NCI-H1417 treated with DMSO at 0.1 percent for 48 hours (cell line): ENCODE results near the gene MGAT4C.

Experiments used
- DNase-seq: peaks from one replicate; lab custom pipeline; 2025; lab: John Stamatoyannopoulos, UW

Gene MGAT4C

DNA sequence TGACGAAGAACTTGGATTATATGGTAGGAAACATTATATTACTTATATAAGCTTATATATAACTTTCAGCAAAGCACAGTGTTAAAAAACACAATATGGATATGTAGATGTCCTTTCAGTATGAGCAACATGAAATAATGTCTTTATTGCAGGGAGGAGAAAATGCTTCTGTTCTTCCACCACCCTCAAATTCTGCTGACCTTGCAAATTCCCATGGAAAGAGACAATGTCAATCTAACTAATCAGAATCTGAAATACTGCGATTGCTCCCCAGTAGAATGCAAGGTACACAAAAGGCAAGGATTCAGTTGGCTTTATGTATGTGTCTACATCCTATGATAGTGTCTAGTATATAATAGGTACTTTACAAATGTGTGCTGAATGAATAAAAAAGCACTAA is 26.4 kb downstream of the MGAT4C start:
- no peak for DNase-seq

DNA sequence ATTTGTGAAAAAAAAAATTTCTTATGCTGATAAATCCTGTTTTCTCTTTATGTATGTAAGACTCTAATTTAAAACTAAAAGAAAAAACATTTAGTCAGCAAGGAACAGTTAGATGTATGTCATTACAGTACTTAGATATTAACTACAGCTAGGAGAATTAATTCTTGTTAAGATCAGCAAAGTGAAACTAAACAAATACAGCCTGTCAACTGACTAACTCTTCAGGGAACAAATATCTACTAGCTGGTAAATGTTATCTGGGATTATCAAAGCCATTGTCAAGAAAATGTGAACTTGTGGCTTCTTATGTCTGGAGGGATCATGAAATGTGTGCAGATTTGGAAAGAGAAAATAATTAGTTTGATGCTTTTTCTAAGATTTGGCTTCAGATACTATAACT is 27.5 kb downstream of the MGAT4C start:
- no peak for DNase-seq

- DNase-seq, result no peak
Observed at GRCh38 chr12:86226481-86226880, 29.7 kb downstream of the MGAT4C start.

DNA sequence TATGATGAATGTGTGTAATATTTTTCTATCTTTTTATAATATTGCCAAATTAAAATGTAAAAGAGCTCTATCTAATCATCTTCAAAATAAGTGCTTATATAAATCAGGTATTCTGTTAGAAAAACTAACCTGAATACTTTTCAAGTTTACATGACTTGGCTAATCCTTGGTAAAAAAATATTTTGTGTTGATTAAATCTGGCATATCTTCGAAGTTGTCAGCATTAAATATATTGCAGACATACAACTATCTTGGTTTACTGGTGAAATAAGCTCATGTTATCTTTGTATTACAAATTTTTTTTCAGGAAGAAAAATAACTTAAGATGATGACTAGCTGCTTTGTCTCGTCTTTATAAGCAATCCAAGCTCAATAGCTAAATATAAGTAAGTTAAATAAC is 39.6 kb downstream of the MGAT4C start:
- DNase-seq, result no peak

- no peak for DNase-seq
Observed at GRCh38 chr12:86213012-86213411, 43.2 kb downstream of the MGAT4C start.

- no peak for DNase-seq
Observed at GRCh38 chr12:86198696-86199444, 57.3 kb downstream of the MGAT4C start.

- no peak for DNase-seq
Observed at GRCh38 chr12:86196465-86196864, 59.7 kb downstream of the MGAT4C start.

DNA sequence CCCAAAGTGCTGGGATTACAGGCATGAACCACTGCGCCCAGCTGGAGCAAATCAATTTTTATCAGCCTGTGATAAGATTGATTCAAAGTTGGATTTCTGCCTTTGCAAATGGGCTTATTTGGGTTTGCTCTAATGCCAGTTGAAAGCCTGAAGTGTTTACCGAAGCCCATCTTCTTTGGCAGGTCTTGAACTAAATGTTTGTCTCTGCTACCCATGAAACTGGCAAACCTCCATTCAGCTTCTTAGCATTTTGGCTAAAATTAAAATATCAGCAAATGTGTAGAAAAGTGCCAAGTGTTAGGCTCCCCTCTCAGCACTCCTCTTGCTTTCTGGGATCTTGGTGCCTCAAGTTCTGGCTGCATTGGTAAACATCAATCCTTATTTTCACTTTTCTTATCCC is 61.5 kb downstream of the MGAT4C start:
- no peak for DNase-seq

GRCh38 chr12:86193931-86194330 is 62.3 kb downstream of the MGAT4C start:
- no peak for DNase-seq

GRCh38 chr12:86188226-86188625 is 68.0 kb downstream of the MGAT4C start:
- DNase-seq, result no peak

DNA sequence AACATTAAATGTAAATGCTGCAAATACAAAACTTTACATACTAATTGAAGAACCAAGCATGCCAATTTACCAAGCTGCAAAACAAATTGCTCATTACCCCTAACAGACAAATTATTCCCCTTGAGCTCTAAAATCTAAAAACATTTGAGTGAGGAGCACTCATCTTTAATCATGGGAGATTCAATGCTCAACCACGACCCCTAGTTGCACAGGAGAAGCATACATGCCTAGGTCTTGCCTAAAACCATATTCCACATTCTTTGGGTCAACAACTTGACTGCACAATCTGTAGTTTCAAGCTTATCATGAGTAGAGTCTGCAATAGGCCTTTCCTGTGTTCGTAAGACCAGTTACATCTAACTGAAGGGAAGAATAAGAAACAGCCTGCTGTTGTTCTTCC is 69.7 kb downstream of the MGAT4C start:
- DNase-seq, result no peak

- DNase-seq, result no peak
Observed at GRCh38 chr12:86179855-86180254, 76.3 kb downstream of the MGAT4C start.

GRCh38 chr12:86174188-86174587 is 82.0 kb downstream of the MGAT4C start:
- no peak for DNase-seq

- no peak for DNase-seq
Observed at GRCh38 chr12:86172913-86173443, 83.2 kb downstream of the MGAT4C start.

GRCh38 chr12:86170051-86170450 is 86.1 kb downstream of the MGAT4C start:
- DNase-seq, result no peak

DNA sequence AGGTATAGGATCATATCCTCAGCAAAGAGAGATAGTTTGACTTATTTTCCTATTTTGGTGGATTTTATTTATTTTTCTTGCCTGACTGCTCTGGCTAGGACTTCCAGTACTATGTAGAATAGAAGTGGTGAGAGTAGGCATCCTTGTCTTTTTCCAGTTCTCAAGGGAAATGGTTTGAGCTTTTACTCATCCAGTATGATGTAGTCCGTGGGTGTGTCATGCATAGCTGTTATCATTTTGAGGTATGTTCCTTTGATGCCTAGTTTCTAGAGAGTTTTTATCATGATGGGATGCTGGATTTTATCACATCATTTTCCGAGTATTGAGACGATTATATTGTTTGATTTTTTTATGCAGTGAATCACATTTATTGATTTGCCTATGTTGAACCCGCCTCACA is 97.2 kb downstream of the MGAT4C start:
- DNase-seq, result no peak

DNA sequence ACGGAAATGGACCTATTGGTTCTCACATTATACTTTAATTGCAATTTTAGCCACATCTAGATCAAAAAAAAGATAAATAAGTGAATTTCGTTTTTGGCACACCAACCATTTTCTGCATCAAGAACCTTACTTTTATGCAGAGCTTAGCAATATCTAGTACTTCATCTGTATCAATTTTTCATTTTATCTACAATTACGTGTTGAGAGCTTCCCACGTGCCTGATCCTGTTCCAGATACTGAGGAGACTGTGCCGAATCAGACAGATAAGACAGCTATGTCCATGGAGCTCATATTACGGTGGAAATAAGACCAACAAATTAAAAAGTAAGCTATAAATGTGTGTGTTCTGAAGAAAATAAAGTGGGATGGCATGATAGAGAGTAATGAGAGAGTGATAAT is 101.6 kb downstream of the MGAT4C start:
- DNase-seq, result no peak

DNA sequence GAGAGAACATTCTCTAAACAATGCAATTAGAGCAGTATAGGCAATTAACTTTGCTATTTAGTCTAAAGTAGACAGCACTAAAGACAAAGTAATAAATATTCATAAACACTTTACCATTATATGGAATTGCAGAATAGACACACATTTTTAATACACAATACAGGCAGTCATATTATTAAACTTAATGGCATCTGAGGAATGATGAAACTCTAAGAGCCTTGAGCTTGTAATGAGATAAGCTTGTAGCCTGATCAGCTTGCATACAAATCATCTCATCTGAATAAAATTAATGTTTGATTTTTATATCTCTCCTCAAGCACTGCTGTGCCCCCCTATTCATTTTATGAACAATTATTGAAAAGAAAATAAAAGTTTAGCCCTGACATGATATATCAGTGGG is 107.6 kb downstream of the MGAT4C start:
- DNase-seq, result no peak

- no peak for DNase-seq
Observed at GRCh38 chr12:86148071-86148470, 108.1 kb downstream of the MGAT4C start.

- DNase-seq, result no peak
Observed at GRCh38 chr12:86145156-86145555, 111.0 kb downstream of the MGAT4C start.

- no peak for DNase-seq
Observed at GRCh38 chr12:86143162-86143561, 113.0 kb downstream of the MGAT4C start.

DNA sequence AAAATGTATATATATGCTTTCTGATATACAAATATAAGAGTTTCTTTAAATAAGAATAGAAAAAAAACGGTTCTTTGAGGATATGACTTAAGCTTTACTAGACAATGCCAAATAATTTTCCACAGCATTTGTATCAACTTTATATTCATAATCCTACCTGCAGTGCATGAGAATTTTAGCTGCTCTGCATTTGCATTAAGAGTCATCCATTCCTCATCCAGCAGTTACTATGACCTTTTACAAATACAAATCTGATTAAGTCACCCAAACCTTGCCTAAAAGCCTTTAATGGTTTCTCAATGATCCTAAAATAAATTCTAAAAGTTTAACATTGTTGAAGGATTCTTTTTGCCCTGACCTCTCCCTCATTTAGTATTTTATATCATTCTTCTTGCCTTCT is 116.5 kb downstream of the MGAT4C start:
- DNase-seq, result no peak

GRCh38 chr12:86138770-86139169 is 117.4 kb downstream of the MGAT4C start:
- DNase-seq, result no peak

DNA sequence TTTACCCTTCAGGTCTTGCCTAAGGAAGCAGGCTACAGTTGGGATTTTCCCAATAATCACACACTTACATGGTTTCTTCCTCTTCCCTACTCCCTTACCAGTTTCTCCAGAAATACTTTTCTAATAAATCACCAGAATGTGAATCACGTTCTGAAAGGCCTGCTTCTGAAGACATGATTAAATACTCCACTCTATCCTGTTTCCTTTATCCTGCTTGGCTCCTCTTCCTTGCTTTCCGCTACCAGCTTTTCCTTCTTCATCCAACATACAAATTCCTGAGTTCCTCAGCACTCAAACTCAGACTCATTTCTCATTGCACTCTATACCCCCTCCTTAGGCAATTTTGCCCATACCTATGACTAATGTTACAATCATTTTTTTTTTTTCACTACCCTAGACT is 118.3 kb downstream of the MGAT4C start:
- DNase-seq, result no peak
